Nephron (organoid): Measurements from ENCODE around the gene CDKAL1.

Experiments used
- H3K27ac Mint-ChIP-seq, 3 experiments: 2 replicates each; pipeline ENCODE4 v1.8.0; 2020; ENCODE audit warnings: mixed read lengths in 3 of 3, mild to moderate bottlenecking in 2 of 3, moderate library complexity in 1 of 3
- H3K27me3 Mint-ChIP-seq: 2 replicates; pipeline ENCODE4 v1.8.0; 2021; ENCODE audit warnings: low read depth, mild to moderate bottlenecking, moderate library complexity, mixed read lengths
- H3K36me3 Mint-ChIP-seq: 2 replicates; pipeline ENCODE4 v1.8.0; 2020; ENCODE audit warnings: low read depth, mixed read lengths
- H3K4me1 Mint-ChIP-seq: 2 replicates; pipeline ENCODE4 v1.8.0; 2020; ENCODE audit warnings: mixed read lengths
- H3K4me3 Mint-ChIP-seq, 3 experiments: 2 replicates each; pipeline ENCODE4 v1.8.0; 2020; ENCODE audit warnings: mild to moderate bottlenecking in 3 of 3, mixed read lengths in 3 of 3, moderate library complexity in 2 of 3
- H3K9me3 Mint-ChIP-seq: 2 replicates; pipeline ENCODE4 v1.8.0; 2020; ENCODE audit warnings: mixed read lengths
- CTCF ChIP-seq, 3 experiments: fragments of 200-600 bp; sonication (generic); IDR thresholded peaks; one replicate each; pipeline ENCODE4 v1.5.0; 2021; ENCODE audit warnings: antibody characterized with exemption in 3 of 3; ENCODE audit not compliant: unreplicated experiment in 3 of 3

Gene CDKAL1

GRCh38 chr6:20684474-20684873 lies 150.2 kb downstream of the CDKAL1 start:
- Mint-ChIP-seq H3K27ac (no peak overlapping the region), H3K4me3 (no peak overlapping the region), H3K36me3 (no peaks in the 10 kb centered on the region), H3K4me1 (no peaks in the 10 kb centered on the region), H3K9me3 (peaks cover 6% of the 10 kb centered on the region), H3K27me3 (no peaks in the 10 kb centered on the region)
- TF ChIP-seq CTCF (IDR thresholded peaks at IDR 0.05; ENCODE audit: unreplicated experiment in 3 of 3) = no peak

- TF ChIP-seq CTCF (IDR thresholded peaks at IDR 0.05; ENCODE audit: unreplicated experiment in 3 of 3) = no peak
- Mint-ChIP-seq H3K4me1 (no peaks in the 10 kb centered on the region), H3K9me3 (peaks cover 6% of the 10 kb centered on the region), H3K27ac (no peak overlapping the region), H3K27me3 (no peaks in the 10 kb centered on the region), H3K4me3 (no peak overlapping the region), H3K36me3 (no peaks in the 10 kb centered on the region)
These were observed 151.9 kb downstream of the CDKAL1 start for GRCh38 chr6:20686142-20686541.

- no peaks in the 10 kb centered on the region for H3K27me3 Mint-ChIP-seq
- H3K9me3 Mint-ChIP-seq = peaks cover 6% of the 10 kb centered on the region
- H3K27ac Mint-ChIP-seq = no peak overlapping the region
- no peak overlapping the region for H3K4me3 Mint-ChIP-seq
- H3K4me1 Mint-ChIP-seq = no peaks in the 10 kb centered on the region
- H3K36me3 Mint-ChIP-seq = no peaks in the 10 kb centered on the region
- no peak for TF ChIP-seq CTCF (IDR thresholded peaks at IDR 0.05; ENCODE audit: unreplicated experiment in 3 of 3)
These were observed 153.2 kb downstream of the CDKAL1 start for GRCh38 chr6:20687494-20687893.

GRCh38 chr6:20688710-20689500 lies 154.6 kb downstream of the CDKAL1 start:
- Mint-ChIP-seq H3K27ac (no peak overlapping the region), H3K36me3 (no peaks in the 10 kb centered on the region), H3K9me3 (peaks cover 6% of the 10 kb centered on the region), H3K4me3 (no peak overlapping the region), H3K27me3 (no peaks in the 10 kb centered on the region), H3K4me1 (no peaks in the 10 kb centered on the region)
- no peak for TF ChIP-seq CTCF (IDR thresholded peaks at IDR 0.05; ENCODE audit: unreplicated experiment in 3 of 3)

GRCh38 chr6:20691185-20691584 lies 156.9 kb downstream of the CDKAL1 start:
- Mint-ChIP-seq H3K4me3 (no peak overlapping the region), H3K9me3 (peaks cover 4% of the 10 kb centered on the region), H3K36me3 (no peaks in the 10 kb centered on the region), H3K27ac (peak overlapping the region in 2 of 3 experiments; percentile 29 to 45), H3K4me1 (peaks cover 9% of the 10 kb centered on the region), H3K27me3 (no peaks in the 10 kb centered on the region)
- no peak for TF ChIP-seq CTCF (IDR thresholded peaks at IDR 0.05; ENCODE audit: unreplicated experiment in 3 of 3)

- Mint-ChIP-seq H3K36me3 (no peaks in the 10 kb centered on the region), H3K27ac (no peak overlapping the region), H3K27me3 (no peaks in the 10 kb centered on the region), H3K4me3 (no peak overlapping the region), H3K9me3 (peaks cover 4% of the 10 kb centered on the region), H3K4me1 (peaks cover 12% of the 10 kb centered on the region)
- TF ChIP-seq CTCF (IDR thresholded peaks at IDR 0.05; ENCODE audit: unreplicated experiment in 3 of 3) = no peak
These were observed 157.8 kb downstream of the CDKAL1 start for GRCh38 chr6:20692023-20692422.
